Measurements from ENCODE around the gene DRD4.
"Not testable (repeated sequence)": the region's sequence is repeated elsewhere in the genome, so short reads cannot be mapped to it uniquely, and the experiment has no call there.

The DRD4 gene

DNA sequence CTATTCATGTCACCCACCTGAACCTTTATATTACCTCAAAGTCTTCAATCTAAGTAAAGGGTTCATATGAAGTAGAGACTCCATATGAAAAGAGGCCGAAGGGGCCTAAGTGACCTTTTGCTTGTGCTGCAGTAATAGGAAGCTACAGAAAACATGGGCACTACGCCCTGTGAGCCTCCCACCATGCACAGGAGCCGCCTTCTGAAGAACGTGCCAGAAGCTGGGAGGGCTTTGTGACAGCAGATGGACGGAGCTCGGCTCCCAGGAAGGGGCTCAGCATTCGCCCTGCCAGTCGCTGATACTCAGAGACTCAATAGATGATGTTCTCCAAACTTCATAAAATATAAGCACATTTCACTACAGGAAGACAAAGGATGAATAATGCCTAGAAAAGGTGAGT, 36.8 kb downstream of the DRD4 start:
- Histone ChIP-seq H3K27me3 (ENCODE audit: control insufficient read depth in 1 of 2, insufficient read depth in 2 of 2, low read length in 2 of 2) (no peaks in the 10 kb centered on the region), H3K36me3 (ENCODE audit: insufficient read depth, low read length) (peaks cover 19% of the 10 kb centered on the region), H3K9ac (ENCODE audit: low read length) (no peak overlapping the region)

DNA sequence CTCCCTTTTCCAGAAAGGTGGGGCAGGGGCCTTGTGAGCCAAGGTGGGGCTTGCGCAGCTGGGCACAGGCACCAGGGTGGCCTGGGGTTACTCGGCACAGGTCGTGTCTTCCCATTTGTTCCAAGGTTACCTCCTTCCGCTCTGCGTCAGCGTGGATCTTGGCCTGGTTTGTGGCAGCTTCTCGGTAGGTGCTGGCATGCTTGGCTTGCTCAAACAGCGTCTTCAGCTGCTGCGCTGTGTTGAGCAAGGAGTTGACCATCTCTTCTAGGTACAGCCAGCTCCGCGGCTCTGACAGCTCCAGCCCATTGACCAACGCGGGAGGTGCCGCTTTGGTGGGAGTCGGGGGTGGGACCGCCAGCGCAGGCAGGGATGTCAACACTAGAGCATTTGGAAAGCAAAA, 37.3 kb downstream of the DRD4 start:
- Histone ChIP-seq H3K9ac (ENCODE audit: low read length) (no peak overlapping the region), H3K27me3 (ENCODE audit: control insufficient read depth in 1 of 2, insufficient read depth in 2 of 2, low read length in 2 of 2) (no peaks in the 10 kb centered on the region), H3K4me1 (ENCODE audit: insufficient read depth, low read length) (no peaks in the 10 kb centered on the region), H3K36me3 (ENCODE audit: insufficient read depth, low read length) (peaks cover 22% of the 10 kb centered on the region), H3K9me3 (ENCODE audit: low read length) (no peaks in the 10 kb centered on the region), H3K27ac (ENCODE audit: low read depth, low read length) (no peak overlapping the region), H3K4me3 (ENCODE audit: low read depth in 1 of 2, low read length in 2 of 2) (no peak overlapping the region)

More for the DNA sequence above, 36.8 kb downstream of the DRD4 start:
- no peak overlapping the region for H3K4me3 ChIP-seq (ENCODE audit: low read depth in 1 of 2, low read length in 2 of 2)
- H3K9me3 ChIP-seq (ENCODE audit: low read length), result no peaks in the 10 kb centered on the region
- no peaks in the 10 kb centered on the region for H3K4me1 ChIP-seq (ENCODE audit: insufficient read depth, low read length)
- H3K27ac ChIP-seq (ENCODE audit: low read depth, low read length), result no peak overlapping the region

DNA sequence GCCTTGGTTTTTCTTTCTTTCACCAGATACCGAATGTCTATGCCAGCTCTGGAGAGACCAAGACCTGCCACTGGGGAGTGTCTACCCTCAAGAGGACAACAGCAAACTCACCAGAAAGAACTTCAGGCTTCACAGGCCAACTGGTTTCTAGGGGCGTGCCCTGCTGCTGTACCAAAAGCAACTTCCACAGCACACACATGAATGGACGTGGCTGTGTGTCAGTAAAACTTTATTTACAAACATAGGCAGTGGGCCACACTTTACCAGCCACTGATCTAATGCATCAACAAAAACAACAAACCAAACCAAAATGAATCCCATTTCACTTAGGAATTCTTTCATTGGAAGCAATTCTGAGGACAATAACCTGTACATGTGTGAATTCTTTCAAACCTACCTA, 41.2 kb downstream of the DRD4 start:
- H3K36me3 ChIP-seq (ENCODE audit: insufficient read depth, low read length), result peaks cover 29% of the 10 kb centered on the region
- no peaks in the 10 kb centered on the region for H3K4me1 ChIP-seq (ENCODE audit: insufficient read depth, low read length)
- no peaks in the 10 kb centered on the region for H3K27me3 ChIP-seq (ENCODE audit: control insufficient read depth in 1 of 2, insufficient read depth in 2 of 2, low read length in 2 of 2)
- no peak overlapping the region for H3K4me3 ChIP-seq (ENCODE audit: low read depth in 1 of 2, low read length in 2 of 2)
- no peak overlapping the region for H3K27ac ChIP-seq (ENCODE audit: low read depth, low read length)
- no peaks in the 10 kb centered on the region for H3K9me3 ChIP-seq (ENCODE audit: low read length)
- no peak overlapping the region for H3K9ac ChIP-seq (ENCODE audit: low read length)

DNA sequence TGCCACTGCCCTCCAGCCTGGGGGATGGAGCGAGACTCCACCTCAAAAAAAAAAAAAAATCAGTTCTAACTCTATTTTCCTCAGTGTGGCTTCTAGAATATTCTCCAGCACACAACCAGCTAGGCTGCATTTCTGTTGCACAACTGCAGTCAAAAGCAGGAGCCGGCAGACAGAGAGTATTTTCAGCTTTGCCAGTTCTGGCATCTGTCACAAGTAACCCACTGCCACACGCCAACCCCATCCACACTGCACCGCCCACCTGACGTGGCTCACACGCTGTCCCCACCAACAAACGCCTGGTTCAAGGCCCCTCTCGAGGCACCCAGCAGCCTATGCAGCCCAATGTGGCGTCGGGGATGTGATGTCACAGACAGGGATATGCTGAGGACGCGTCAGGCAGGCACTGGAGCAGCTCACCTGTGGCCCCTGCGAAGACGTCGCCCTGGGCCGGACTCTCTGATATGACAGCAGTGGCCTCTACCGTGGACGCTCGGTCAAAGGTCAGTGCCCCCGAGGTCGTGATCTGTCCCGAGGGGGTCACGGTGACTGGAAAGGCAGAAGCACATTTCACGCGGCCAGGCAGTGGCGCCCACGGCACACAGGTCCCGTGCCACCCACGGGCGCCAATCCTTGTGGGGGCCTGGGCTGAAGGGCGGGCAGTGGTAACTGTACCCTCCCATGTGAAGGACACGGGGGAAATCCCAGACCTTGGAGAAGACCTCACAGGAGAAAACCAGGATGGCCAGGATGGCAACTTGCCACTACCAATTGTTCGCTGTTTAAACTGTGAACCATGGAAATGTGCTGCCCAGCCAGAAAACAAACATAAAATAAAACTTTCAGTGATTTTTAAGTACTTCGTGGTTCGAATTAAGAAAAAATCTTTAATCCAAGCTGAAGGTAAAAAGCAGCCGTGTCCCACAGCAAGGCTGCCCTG, 42.5 kb downstream of the DRD4 start:
- no peak overlapping the region for H3K27ac ChIP-seq (ENCODE audit: low read depth, low read length)
- no peaks in the 10 kb centered on the region for H3K9me3 ChIP-seq (ENCODE audit: low read length)
- H3K4me1 ChIP-seq (ENCODE audit: insufficient read depth, low read length), result no peaks in the 10 kb centered on the region
- no peak overlapping the region for H3K9ac ChIP-seq (ENCODE audit: low read length)
- no peaks in the 10 kb centered on the region for H3K27me3 ChIP-seq (ENCODE audit: control insufficient read depth in 1 of 2, insufficient read depth in 2 of 2, low read length in 2 of 2)
- no peak overlapping the region for H3K4me3 ChIP-seq (ENCODE audit: low read depth in 1 of 2, low read length in 2 of 2)
- H3K36me3 ChIP-seq (ENCODE audit: insufficient read depth, low read length), result peaks cover 25% of the 10 kb centered on the region

DNA sequence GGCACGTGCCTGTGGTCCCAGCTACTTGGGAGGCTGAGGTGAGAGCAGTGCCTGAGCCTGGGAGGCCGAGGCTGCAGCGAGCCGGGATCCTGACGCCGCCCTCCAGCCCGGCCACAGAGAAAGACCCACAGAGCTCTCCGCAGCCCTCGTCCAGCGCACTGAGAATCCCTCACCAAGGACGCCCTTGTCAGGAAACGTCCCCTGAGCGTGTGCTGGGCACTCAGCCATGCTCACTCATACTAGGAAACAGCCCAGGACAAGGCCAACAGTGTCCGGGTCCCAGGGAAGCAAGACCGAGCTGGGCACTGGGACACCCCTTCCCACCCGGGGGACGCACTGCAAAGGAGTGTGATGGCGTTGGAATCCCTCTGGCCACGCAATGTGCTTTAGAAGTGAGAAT, 43.4 kb downstream of the DRD4 start:
- H3K27me3 ChIP-seq (ENCODE audit: control insufficient read depth in 1 of 2, insufficient read depth in 2 of 2, low read length in 2 of 2), result no peaks in the 10 kb centered on the region
- no peak overlapping the region for H3K4me3 ChIP-seq (ENCODE audit: low read depth in 1 of 2, low read length in 2 of 2)
- peaks cover 28% of the 10 kb centered on the region for H3K36me3 ChIP-seq (ENCODE audit: insufficient read depth, low read length)

DNA sequence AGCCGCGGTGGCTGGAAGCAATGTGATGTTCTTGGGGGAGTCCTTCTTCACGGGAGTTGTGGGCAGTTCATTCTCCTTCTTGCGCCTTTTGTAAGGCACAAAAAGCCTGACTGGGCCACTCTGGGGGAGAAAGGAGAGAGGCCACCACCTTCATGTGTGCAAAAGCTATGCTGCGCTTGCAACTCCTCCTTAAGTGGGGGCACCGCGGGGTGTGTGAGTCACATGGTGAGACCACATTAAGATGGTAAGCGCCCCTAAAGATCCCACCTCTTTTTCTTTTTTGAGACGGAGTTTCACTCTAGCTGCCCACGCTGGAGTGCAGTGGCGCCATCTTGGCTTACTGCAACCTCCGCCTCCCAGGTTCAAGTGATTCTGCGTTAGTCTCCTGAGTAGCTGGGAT, 43.9 kb downstream of the DRD4 start:
- H3K36me3 ChIP-seq (ENCODE audit: insufficient read depth, low read length), result peaks cover 28% of the 10 kb centered on the region

More for the DNA sequence above, 43.4 kb downstream of the DRD4 start:
- no peaks in the 10 kb centered on the region for H3K4me1 ChIP-seq (ENCODE audit: insufficient read depth, low read length)
- no peak overlapping the region for H3K27ac ChIP-seq (ENCODE audit: low read depth, low read length)
- no peaks in the 10 kb centered on the region for H3K9me3 ChIP-seq (ENCODE audit: low read length)
- H3K9ac ChIP-seq (ENCODE audit: low read length), result no peak overlapping the region

DNA sequence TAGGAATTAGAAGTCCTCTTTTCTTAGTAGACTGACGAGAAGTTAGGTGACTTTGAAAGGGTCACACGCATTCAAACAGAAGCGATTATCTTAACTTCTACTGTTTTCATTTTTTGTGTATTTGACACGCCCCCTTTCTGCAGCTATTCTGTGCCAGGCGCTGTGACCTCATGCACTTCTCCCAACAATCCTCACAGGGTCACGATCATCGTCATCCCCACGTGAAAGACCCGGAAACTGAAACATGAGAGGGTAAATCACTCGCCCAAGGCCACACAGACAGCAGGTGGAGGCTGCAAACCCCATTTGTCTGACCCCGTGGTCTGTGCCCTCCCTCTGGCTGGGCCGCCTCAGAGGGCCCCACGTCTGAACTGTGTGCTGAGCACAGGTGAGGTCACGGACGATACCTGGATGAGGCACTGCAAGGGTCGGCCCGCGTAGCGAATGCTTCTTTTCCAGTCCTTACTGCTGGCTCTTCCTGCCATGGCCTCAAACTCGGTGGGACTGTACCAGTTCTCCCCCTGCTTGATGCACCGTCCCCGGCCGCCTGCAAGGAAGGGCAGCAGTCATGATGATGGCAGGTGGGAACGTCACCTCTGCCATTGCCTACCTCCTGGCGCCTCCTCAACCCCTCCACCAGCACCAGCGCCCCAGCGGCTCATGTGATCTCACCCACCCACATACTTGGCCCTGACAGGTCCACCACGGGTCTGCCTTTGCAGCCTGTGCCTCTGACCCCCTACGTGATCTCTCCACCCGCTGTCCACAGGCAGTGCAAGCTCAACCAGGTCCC, 49.6 kb downstream of the DRD4 start:
- Histone ChIP-seq H3K27ac (ENCODE audit: low read depth, low read length) (no peak overlapping the region), H3K4me3 (ENCODE audit: low read depth in 1 of 2, low read length in 2 of 2) (no peak overlapping the region), H3K9ac (ENCODE audit: low read length) (no peak overlapping the region), H3K27me3 (ENCODE audit: control insufficient read depth in 1 of 2, insufficient read depth in 2 of 2, low read length in 2 of 2) (no peaks in the 10 kb centered on the region), H3K4me1 (ENCODE audit: insufficient read depth, low read length) (no peaks in the 10 kb centered on the region), H3K36me3 (ENCODE audit: insufficient read depth, low read length) (peaks cover 29% of the 10 kb centered on the region), H3K9me3 (ENCODE audit: low read length) (no peaks in the 10 kb centered on the region)

More for the DNA sequence above, 43.9 kb downstream of the DRD4 start:
- no peak overlapping the region for H3K9ac ChIP-seq (ENCODE audit: low read length)
- H3K4me3 ChIP-seq (ENCODE audit: low read depth in 1 of 2, low read length in 2 of 2), result no peak overlapping the region
- H3K9me3 ChIP-seq (ENCODE audit: low read length), result no peaks in the 10 kb centered on the region
- H3K27ac ChIP-seq (ENCODE audit: low read depth, low read length), result no peak overlapping the region
- no peaks in the 10 kb centered on the region for H3K4me1 ChIP-seq (ENCODE audit: insufficient read depth, low read length)
- no peaks in the 10 kb centered on the region for H3K27me3 ChIP-seq (ENCODE audit: control insufficient read depth in 1 of 2, insufficient read depth in 2 of 2, low read length in 2 of 2)

DNA sequence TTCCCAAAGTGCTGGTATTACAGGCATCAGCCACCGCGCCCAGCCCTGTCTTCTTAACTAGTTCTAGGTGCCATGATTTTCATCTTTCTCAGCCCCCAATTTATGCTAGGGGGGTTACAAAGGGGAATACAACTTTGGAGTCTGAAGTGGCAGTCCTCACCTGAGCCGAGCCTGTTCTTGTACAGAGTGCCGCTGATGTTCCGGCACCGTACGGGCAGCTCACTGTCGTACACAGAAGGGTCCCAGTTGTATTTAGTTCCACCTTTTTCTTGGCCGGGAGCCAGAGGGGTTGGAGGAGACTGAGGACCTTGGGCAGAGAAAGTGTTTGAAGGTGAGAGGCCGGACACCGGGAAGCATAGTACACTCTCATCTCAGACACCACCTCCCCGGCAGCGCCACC, 50.7 kb downstream of the DRD4 start:
- no peak overlapping the region for H3K4me3 ChIP-seq (ENCODE audit: low read depth in 1 of 2, low read length in 2 of 2)
- H3K9ac ChIP-seq (ENCODE audit: low read length), result no peak overlapping the region
- peaks cover 29% of the 10 kb centered on the region for H3K36me3 ChIP-seq (ENCODE audit: insufficient read depth, low read length)
- H3K9me3 ChIP-seq (ENCODE audit: low read length), result no peaks in the 10 kb centered on the region
- no peaks in the 10 kb centered on the region for H3K27me3 ChIP-seq (ENCODE audit: control insufficient read depth in 1 of 2, insufficient read depth in 2 of 2, low read length in 2 of 2)
- H3K27ac ChIP-seq (ENCODE audit: low read depth, low read length), result no peak overlapping the region
- no peaks in the 10 kb centered on the region for H3K4me1 ChIP-seq (ENCODE audit: insufficient read depth, low read length)

DNA sequence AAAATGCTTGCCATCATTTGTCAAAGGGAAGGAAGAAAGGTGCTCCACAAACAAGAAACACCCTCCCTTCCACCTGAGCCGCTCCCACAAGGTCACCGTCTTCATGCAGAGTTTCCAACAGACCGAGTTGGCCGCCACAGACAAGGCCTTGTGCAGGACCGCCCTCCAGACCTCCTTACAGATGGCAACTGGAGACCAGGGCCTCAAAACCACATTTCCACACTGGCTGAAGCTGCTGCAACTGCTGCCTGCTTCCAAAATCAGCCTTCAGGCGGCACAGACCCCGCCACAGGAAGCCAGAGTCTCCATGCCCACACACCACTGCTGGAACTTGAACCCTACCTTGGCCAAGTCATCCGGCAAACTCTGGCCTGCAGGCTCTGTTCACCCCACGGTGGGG, 51.6 kb downstream of the DRD4 start:
- Histone ChIP-seq H3K36me3 (ENCODE audit: insufficient read depth, low read length) (peaks cover 24% of the 10 kb centered on the region), H3K9me3 (ENCODE audit: low read length) (no peaks in the 10 kb centered on the region), H3K27me3 (ENCODE audit: control insufficient read depth in 1 of 2, insufficient read depth in 2 of 2, low read length in 2 of 2) (no peaks in the 10 kb centered on the region), H3K4me1 (ENCODE audit: insufficient read depth, low read length) (peaks cover 6% of the 10 kb centered on the region), H3K27ac (ENCODE audit: low read depth, low read length) (no peak overlapping the region), H3K9ac (ENCODE audit: low read length) (no peak overlapping the region), H3K4me3 (ENCODE audit: low read depth in 1 of 2, low read length in 2 of 2) (no peak overlapping the region)

DNA sequence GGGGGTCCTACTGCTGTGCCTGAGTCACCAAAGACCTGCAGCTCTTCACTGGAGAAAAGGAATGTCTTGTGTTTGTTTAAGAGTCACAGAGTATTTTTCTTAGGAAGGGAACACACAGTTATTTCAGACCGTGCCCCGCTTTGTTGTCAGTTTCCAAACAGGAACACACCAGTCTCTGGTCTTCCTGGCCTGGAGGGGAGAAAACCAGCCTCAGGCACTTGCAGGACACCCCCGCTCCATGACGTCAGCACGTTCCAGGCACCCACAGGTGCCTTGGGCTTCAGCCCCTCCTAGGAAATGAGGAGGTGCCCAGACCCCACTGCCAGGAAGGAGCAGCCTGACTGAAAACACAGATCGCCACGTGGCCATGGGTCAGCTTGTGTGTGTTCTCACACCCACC, 52.6 kb downstream of the DRD4 start:
- H3K4me3 ChIP-seq (ENCODE audit: low read depth in 1 of 2, low read length in 2 of 2), result no peak overlapping the region
- H3K9me3 ChIP-seq (ENCODE audit: low read length), result no peaks in the 10 kb centered on the region
- no peaks in the 10 kb centered on the region for H3K27me3 ChIP-seq (ENCODE audit: control insufficient read depth in 1 of 2, insufficient read depth in 2 of 2, low read length in 2 of 2)
- H3K9ac ChIP-seq (ENCODE audit: low read length), result no peak overlapping the region
- H3K36me3 ChIP-seq (ENCODE audit: insufficient read depth, low read length), result peaks cover 20% of the 10 kb centered on the region
- peaks cover 12% of the 10 kb centered on the region for H3K4me1 ChIP-seq (ENCODE audit: insufficient read depth, low read length)
- H3K27ac ChIP-seq (ENCODE audit: low read depth, low read length), result no peak overlapping the region

DNA sequence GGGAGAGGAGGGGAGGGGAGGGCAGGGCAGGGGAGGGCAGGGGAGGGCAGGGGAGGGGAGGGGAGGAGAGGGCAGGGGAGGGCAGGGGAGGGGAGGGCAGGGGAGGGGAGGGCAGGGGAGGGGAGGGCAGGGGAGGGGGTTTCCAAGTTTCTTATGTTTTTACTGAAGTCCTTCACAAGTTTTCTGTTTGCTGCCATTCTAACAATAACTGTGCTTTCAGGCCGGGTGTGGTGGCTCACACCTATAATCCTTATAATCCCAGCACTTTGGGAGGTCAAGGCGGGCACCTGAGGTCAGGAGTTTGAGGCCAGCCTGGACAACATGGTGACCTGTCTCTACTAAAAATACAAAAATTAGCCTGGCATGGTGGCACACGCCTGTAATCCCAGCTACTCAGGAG, 53.2 kb downstream of the DRD4 start:
- not testable (repeated sequence) for H3K9ac ChIP-seq (ENCODE audit: low read length); H3K9me3 ChIP-seq (ENCODE audit: low read length); H3K4me3 ChIP-seq (ENCODE audit: low read depth in 1 of 2, low read length in 2 of 2); H3K27me3 ChIP-seq (ENCODE audit: control insufficient read depth in 1 of 2, insufficient read depth in 2 of 2, low read length in 2 of 2); H3K27ac ChIP-seq (ENCODE audit: low read depth, low read length)
- Histone ChIP-seq H3K4me1 (ENCODE audit: insufficient read depth, low read length) (peaks cover 12% of the 10 kb centered on the region), H3K36me3 (ENCODE audit: insufficient read depth, low read length) (peaks cover 18% of the 10 kb centered on the region)

Data from muscle layer of colon (tissue), 2 donors.